ENCODE results near the gene FAM53B. TPM values are rescaled to one million over a fixed set of nuclear protein-coding genes. Genes with fewer than 3 reads are reported as not detected.

FAM53B gene
- total RNA-seq, 1 donor, result 12.7 TPM

DNA sequence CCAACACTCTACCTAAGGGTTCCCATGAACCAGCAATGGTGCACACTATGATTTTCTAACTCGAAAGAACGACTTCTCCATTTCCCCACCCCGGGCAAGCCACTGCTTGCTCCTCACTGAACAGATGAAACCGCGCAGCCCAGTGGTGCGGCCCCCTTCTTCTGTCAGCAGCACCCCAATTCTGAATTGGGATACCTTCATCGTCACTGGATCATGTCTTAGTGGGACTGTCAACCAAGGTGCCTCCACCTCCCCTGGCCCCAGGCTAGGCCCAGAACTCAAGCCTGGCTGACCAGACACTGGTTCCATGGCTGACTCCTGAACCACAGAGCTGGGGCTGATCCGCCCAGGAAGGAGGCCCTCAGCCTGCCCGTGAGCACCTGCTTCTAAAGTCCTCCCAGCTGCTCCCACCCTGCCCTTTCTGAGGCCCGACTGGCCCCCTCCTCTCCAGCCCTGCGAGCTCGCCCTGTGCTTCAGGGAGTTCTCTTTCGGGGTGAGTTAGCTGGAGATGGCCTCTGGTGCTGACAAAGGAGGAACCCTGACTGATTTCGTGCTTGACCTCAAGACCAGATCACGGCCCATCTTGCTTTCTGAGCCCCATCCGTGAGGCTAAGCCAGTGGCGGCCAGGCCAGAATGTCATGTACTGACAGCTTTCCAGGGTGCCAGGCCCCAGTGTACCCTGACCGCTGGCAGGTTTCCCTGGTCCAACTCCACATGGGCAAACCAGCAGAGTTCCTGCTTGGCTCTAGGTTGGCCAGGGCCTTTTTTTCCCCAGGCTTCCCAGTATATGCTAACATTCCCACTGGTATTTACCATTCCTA, 44.5 kb downstream of the FAM53B start:
- no peak overlapping the region for H3K27ac ChIP-seq (ENCODE audit: low read depth, low read length)
- H3K4me3 ChIP-seq (ENCODE audit: insufficient read depth, low read length), result no peak overlapping the region
- peaks cover 2% of the 10 kb centered on the region for H3K79me2 ChIP-seq (ENCODE audit: insufficient read depth, low read length)
- TF ChIP-seq, protein P1, sequence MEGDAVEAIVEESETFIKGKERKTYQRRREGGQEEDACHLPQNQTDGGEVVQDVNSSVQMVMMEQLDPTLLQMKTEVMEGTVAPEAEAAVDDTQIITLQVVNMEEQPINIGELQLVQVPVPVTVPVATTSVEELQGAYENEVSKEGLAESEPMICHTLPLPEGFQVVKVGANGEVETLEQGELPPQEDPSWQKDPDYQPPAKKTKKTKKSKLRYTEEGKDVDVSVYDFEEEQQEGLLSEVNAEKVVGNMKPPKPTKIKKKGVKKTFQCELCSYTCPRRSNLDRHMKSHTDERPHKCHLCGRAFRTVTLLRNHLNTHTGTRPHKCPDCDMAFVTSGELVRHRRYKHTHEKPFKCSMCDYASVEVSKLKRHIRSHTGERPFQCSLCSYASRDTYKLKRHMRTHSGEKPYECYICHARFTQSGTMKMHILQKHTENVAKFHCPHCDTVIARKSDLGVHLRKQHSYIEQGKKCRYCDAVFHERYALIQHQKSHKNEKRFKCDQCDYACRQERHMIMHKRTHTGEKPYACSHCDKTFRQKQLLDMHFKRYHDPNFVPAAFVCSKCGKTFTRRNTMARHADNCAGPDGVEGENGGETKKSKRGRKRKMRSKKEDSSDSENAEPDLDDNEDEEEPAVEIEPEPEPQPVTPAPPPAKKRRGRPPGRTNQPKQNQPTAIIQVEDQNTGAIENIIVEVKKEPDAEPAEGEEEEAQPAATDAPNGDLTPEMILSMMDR (IDR thresholded peaks at IDR 0.05; ENCODE audit: extremely low read depth, low read depth, low read length), result no peak
- no peaks in the 10 kb centered on the region for H3K9me3 ChIP-seq (ENCODE audit: low read depth, low read length)
- H2AFZ ChIP-seq (ENCODE audit: low read length), result no peak overlapping the region
- H3K4me2 ChIP-seq (ENCODE audit: insufficient read depth, low read length), result no peak overlapping the region
- DNase-seq (ENCODE audit: insufficient read length, low spot score, missing footprints), result peak; percentile 58
- peaks cover 5% of the 10 kb centered on the region for H4K20me1 ChIP-seq (ENCODE audit: insufficient read depth, low read length)
- no peaks in the 10 kb centered on the region for H3K27me3 ChIP-seq (ENCODE audit: insufficient read depth, low read length)
- peaks cover 19% of the 10 kb centered on the region for H3K4me1 ChIP-seq (ENCODE audit: insufficient read depth, low read length)
- no peaks in the 10 kb centered on the region for H3K36me3 ChIP-seq (ENCODE audit: insufficient read depth, low read length)

GRCh38 chr10:124698545-124699469, 45.4 kb downstream of the FAM53B start:
- H3K4me1 ChIP-seq (ENCODE audit: insufficient read depth, low read length), result peaks cover 19% of the 10 kb centered on the region
- H2AFZ ChIP-seq (ENCODE audit: low read length), result no peak overlapping the region
- TF ChIP-seq, protein P1 (IDR thresholded peaks at IDR 0.05; ENCODE audit: extremely low read depth, low read depth, low read length), result no peak
- H3K4me3 ChIP-seq (ENCODE audit: insufficient read depth, low read length), result no peak overlapping the region
- peak; percentile 47 for DNase-seq (ENCODE audit: insufficient read length, low spot score, missing footprints)
- peaks cover 2% of the 10 kb centered on the region for H3K79me2 ChIP-seq (ENCODE audit: insufficient read depth, low read length)
- H4K20me1 ChIP-seq (ENCODE audit: insufficient read depth, low read length), result peaks cover 5% of the 10 kb centered on the region
- H3K4me2 ChIP-seq (ENCODE audit: insufficient read depth, low read length), result no peak overlapping the region
- H3K36me3 ChIP-seq (ENCODE audit: insufficient read depth, low read length), result no peaks in the 10 kb centered on the region
- no peaks in the 10 kb centered on the region for H3K9me3 ChIP-seq (ENCODE audit: low read depth, low read length)
- no peak overlapping the region for H3K27ac ChIP-seq (ENCODE audit: low read depth, low read length)
- H3K27me3 ChIP-seq (ENCODE audit: insufficient read depth, low read length), result no peaks in the 10 kb centered on the region

GRCh38 chr10:124697837-124698544, 46.2 kb downstream of the FAM53B start:
- H3K4me2 ChIP-seq (ENCODE audit: insufficient read depth, low read length), result no peak overlapping the region
- no peak overlapping the region for H3K4me3 ChIP-seq (ENCODE audit: insufficient read depth, low read length)
- TF ChIP-seq, protein P1 (IDR thresholded peaks at IDR 0.05; ENCODE audit: extremely low read depth, low read depth, low read length), result no peak
- peaks cover 5% of the 10 kb centered on the region for H4K20me1 ChIP-seq (ENCODE audit: insufficient read depth, low read length)
- H2AFZ ChIP-seq (ENCODE audit: low read length), result no peak overlapping the region
- H3K79me2 ChIP-seq (ENCODE audit: insufficient read depth, low read length), result peaks cover 2% of the 10 kb centered on the region
- no peaks in the 10 kb centered on the region for H3K9me3 ChIP-seq (ENCODE audit: low read depth, low read length)
- no peaks in the 10 kb centered on the region for H3K27me3 ChIP-seq (ENCODE audit: insufficient read depth, low read length)
- H3K27ac ChIP-seq (ENCODE audit: low read depth, low read length), result no peak overlapping the region
- H3K36me3 ChIP-seq (ENCODE audit: insufficient read depth, low read length), result peaks cover 4% of the 10 kb centered on the region
- H3K4me1 ChIP-seq (ENCODE audit: insufficient read depth, low read length), result peaks cover 19% of the 10 kb centered on the region
- peak; percentile 63 for DNase-seq (ENCODE audit: insufficient read length, low spot score, missing footprints)
